K562 (cell line): ENCODE data around the gene OR51V1. TPM values are rescaled to one million over a fixed set of nuclear protein-coding genes. Genes with fewer than 3 reads are reported as not detected.

Experiments used
- ATAC-seq: fragments of 200-7000 bp; cut with Tn5 transposase; 3 replicates; pipeline ENCODE4 v1.9.1; 2020; ENCODE audit warnings: moderate library complexity
- BruUV-seq: library from RNA; stranded (reverse); fragments of 400-500 nt; replicated peaks from 2 replicates; lab custom pipeline; 2021; lab: Mats Ljungman, UMichigan
- CTCF ChIA-PET: fragments of 300-600 bp; formaldehyde crosslinking; extraction: SDS; loops from one replicate; lab custom pipeline; 2021; ENCODE audit warnings: low intra/inter-chr PET ratio; lab: Yijun Ruan, JAX
- POLR2A ChIA-PET: fragments of 300-600, 350-650 bp; sonication (Branson Sonifier 250); formaldehyde crosslinking; extraction: SDS; loops from one replicate; lab custom pipeline; 2021; ENCODE audit warnings: antibody characterized with exemption, inconsistent platforms; lab: Yijun Ruan, JAX
- DNase-seq, 4 experiments: peaks; one replicate each; pipeline versions ENCODE4 v3.0.0 to v3.0.0-alpha.2; 2011 to 2018; ENCODE audit warnings: low spot score in 3 of 4, mixed read lengths in 3 of 4; ENCODE audit errors: extremely low read depth in 1 of 4
- FAIRE-seq: peaks from 2 replicates; lab custom pipeline; 2011; peaks lifted over from hg19 to GRCh38; lab: Jason Lieb, UNC
- H2AFZ ChIP-seq: 2 replicates; pipeline ENCODE4 v1.6.0; 2011; ENCODE audit warnings: low read depth, low read length, control low read depth, inconsistent platforms
- H3K27ac ChIP-seq: fragments of 200-600 bp; 3 replicates; pipeline ENCODE4 v1.8.0; 2011; ENCODE audit warnings: low read depth, mild to moderate bottlenecking, control low read depth, inconsistent platforms, low read length, moderate library complexity, mixed read lengths; ENCODE audit errors: extremely low read depth
- H3K27me3 ChIP-seq, 2 experiments: fragments of 300-600 bp in 1 of 2; 2 replicates in 1 of 2; 3 replicates in 1 of 2; pipeline versions ENCODE4 v1.6.0 to v1.8.0; 2011; ENCODE audit warnings: inconsistent platforms in 2 of 2, low read length in 2 of 2, mild to moderate bottlenecking in 1 of 2, mixed read lengths in 1 of 2, moderate library complexity in 1 of 2; ENCODE audit not compliant: control insufficient read depth in 2 of 2, insufficient read depth in 2 of 2
- H3K36me3 ChIP-seq: fragments of 300-600 bp; 3 replicates; pipeline ENCODE4 v1.8.0; 2011; ENCODE audit warnings: mild to moderate bottlenecking, low read length, inconsistent platforms; ENCODE audit not compliant: control insufficient read depth, insufficient read depth
- H3K4me1 ChIP-seq, 2 experiments: fragments of 200-600 bp in 1 of 2; replicated peaks in 1 of 2; 2 replicates in 1 of 2; 3 replicates in 1 of 2; pipeline versions ENCODE4 v1.5.1 to v1.8.0; 2011; ENCODE audit warnings: inconsistent platforms in 2 of 2, low read length in 2 of 2, mild to moderate bottlenecking in 1 of 2, mixed read lengths in 1 of 2, moderate library complexity in 1 of 2; ENCODE audit not compliant: control insufficient read depth in 2 of 2, insufficient read depth in 2 of 2
- H3K4me2 ChIP-seq: 2 replicates; pipeline ENCODE4 v1.6.1; 2011; ENCODE audit warnings: low read length, control low read depth, inconsistent platforms, mixed read lengths; ENCODE audit not compliant: insufficient read depth
- H3K4me3 ChIP-seq: fragments of 200-600 bp; sonication (generic), shearing (Covaris generic); 2 replicates; pipeline ENCODE4 v1.5.1; 2016; ENCODE audit warnings: control low read depth, inconsistent platforms
- H3K79me2 ChIP-seq: fragments of 200-600 bp; 3 replicates; pipeline ENCODE4 v1.8.0; 2011; ENCODE audit warnings: low read length, inconsistent platforms; ENCODE audit not compliant: control insufficient read depth, insufficient read depth
- H3K9ac ChIP-seq, 2 experiments: 2 replicates each; pipeline versions ENCODE4 v1.6.0 to v1.6.1; 2011; ENCODE audit warnings: low read depth in 2 of 2, low read length in 2 of 2, control low read depth in 1 of 2, inconsistent platforms in 1 of 2, mild to moderate bottlenecking in 1 of 2, mixed read lengths in 1 of 2; ENCODE audit not compliant: insufficient read depth in 1 of 2
- H3K9me1 ChIP-seq: one replicate; pipeline ENCODE4 v1.6.0; 2011; ENCODE audit warnings: inconsistent platforms, mild to moderate bottlenecking, low read length, moderate library complexity; ENCODE audit not compliant: control insufficient read depth, insufficient read depth
- H3K9me3 ChIP-seq: replicated peaks from 2 replicates; pipeline ENCODE4 v1.5.1; 2011; ENCODE audit warnings: low read depth, low read length, inconsistent platforms; ENCODE audit not compliant: control insufficient read depth, insufficient read depth
- H4K20me1 ChIP-seq: replicated peaks from 2 replicates; pipeline ENCODE4 v1.6.1; 2011; ENCODE audit warnings: low read length, inconsistent platforms, mixed read lengths; ENCODE audit not compliant: control insufficient read depth, insufficient read depth
- DEAF1 ChIP-seq: fragments of 450-650 bp; formaldehyde crosslinking; IDR thresholded peaks from 2 replicates; pipeline ENCODE4 v1.4.0; 2020; ENCODE audit warnings: mild to moderate bottlenecking, moderate library complexity
- E2F5 ChIP-seq: sonication (generic); formaldehyde crosslinking; IDR thresholded peaks from 2 replicates; pipeline ENCODE4 v1.8.0; 2022; ENCODE audit warnings: mild to moderate bottlenecking, missing genetic modification reagents
- FOXA1 ChIP-seq: fragments of 450-650 bp; IDR thresholded peaks from 2 replicates; pipeline ENCODE4 v1.6.1; 2016; ENCODE audit warnings: mild to moderate bottlenecking, borderline replicate concordance
- HDAC1 ChIP-seq, 2 experiments: fragments of 450-650 bp; IDR thresholded peaks; 2 replicates each; pipeline ENCODE4 v1.6.1; 2016 to 2017; ENCODE audit warnings: inconsistent platforms in 1 of 2, mild to moderate bottlenecking in 1 of 2, moderate library complexity in 1 of 2
- JUN ChIP-seq, 2 experiments: sonication (generic) in 1 of 2; formaldehyde crosslinking in 1 of 2; IDR thresholded peaks; 2 replicates each; pipeline versions ENCODE4 v1.6.1 to v1.8.0; 2012 to 2022; ENCODE audit warnings: borderline replicate concordance in 2 of 2, mild to moderate bottlenecking in 2 of 2, improper control_type of control experiment in 1 of 2, low read depth in 1 of 2, low read length in 1 of 2, missing genetic modification reagents in 1 of 2
- LCOR ChIP-seq: sonication (generic); formaldehyde crosslinking; IDR thresholded peaks from 2 replicates; pipeline ENCODE4 v1.8.0; 2022; ENCODE audit warnings: mild to moderate bottlenecking, missing genetic modification reagents
- NBN ChIP-seq: fragments of 450-650 bp; IDR thresholded peaks from 2 replicates; pipeline ENCODE4 v1.6.1; 2016; ENCODE audit warnings: low read depth, mild to moderate bottlenecking
- NFE2L1 ChIP-seq: fragments of 450-650 bp; IDR thresholded peaks from 2 replicates; pipeline ENCODE4 v1.6.1; 2016; ENCODE audit warnings: missing genetic modification characterization, low read depth, mild to moderate bottlenecking, missing compliant biosample characterization, moderate library complexity, borderline replicate concordance
- POLR3G ChIP-seq: IDR thresholded peaks from 2 replicates; pipeline ENCODE4 v1.6.1; 2011; ENCODE audit not compliant: insufficient read length, insufficient replicate concordance; ENCODE audit errors: extremely low read depth
- PREB ChIP-seq: sonication (generic); formaldehyde crosslinking; IDR thresholded peaks from 2 replicates; pipeline ENCODE4 v1.8.1; 2023; ENCODE audit warnings: mild to moderate bottlenecking, missing genetic modification reagents
- PRPF4 ChIP-seq: fragments of 200-400 bp; formaldehyde crosslinking; IDR thresholded peaks from one replicate; pipeline ENCODE4 v1.6.1; 2017; ENCODE audit warnings: low read length, low read depth, mild to moderate bottlenecking; ENCODE audit not compliant: insufficient read depth, poor library complexity, severe bottlenecking
- RBBP5 ChIP-seq: fragments of 200-600 bp; sonication (generic); IDR thresholded peaks from 2 replicates; pipeline ENCODE4 v1.6.1; 2012; ENCODE audit warnings: borderline replicate concordance, mild to moderate bottlenecking, low read length, control low read depth, inconsistent platforms; ENCODE audit not compliant: insufficient read depth, poor library complexity, severe bottlenecking
- TAL1 ChIP-seq: fragments of 450-650 bp; IDR thresholded peaks from 2 replicates; pipeline ENCODE4 v1.6.1; 2016; ENCODE audit warnings: mild to moderate bottlenecking
- YY1 ChIP-seq, 3 experiments: IDR thresholded peaks; 2 replicates each; pipeline ENCODE4 v1.6.1; 2011; ENCODE audit warnings: low read length in 2 of 3, mild to moderate bottlenecking in 2 of 3, moderate library complexity in 2 of 3, borderline replicate concordance in 1 of 3, control low read depth in 1 of 3, low read depth in 1 of 3; ENCODE audit not compliant: insufficient read depth in 3 of 3, insufficient replicate concordance in 2 of 3, control insufficient read depth in 1 of 3, insufficient read length in 1 of 3; ENCODE audit errors: extremely low read depth in 1 of 3
- ZEB2 ChIP-seq: fragments of 450-650 bp; IDR thresholded peaks from 2 replicates; pipeline ENCODE4 v1.6.1; 2016
- ZNF253 ChIP-seq: fragments of 250-450 bp; sonication (Bioruptor Pico); conservative IDR thresholded peaks from 2 replicates; pipeline ENCODE4 v1.6.1; 2021; ENCODE audit warnings: mild to moderate bottlenecking
- ZNF707 ChIP-seq: fragments of 250-450 bp; sonication (Bioruptor Pico); conservative IDR thresholded peaks from 2 replicates; pipeline ENCODE4 v1.8.0; 2022; ENCODE audit warnings: inconsistent platforms, mild to moderate bottlenecking, moderate library complexity
- ZNF764 ChIP-seq: fragments of 250-450 bp; sonication (Bioruptor Pico); IDR thresholded peaks from 2 replicates; pipeline ENCODE4 v1.4.0; 2020; ENCODE audit warnings: low read depth, mild to moderate bottlenecking, moderate library complexity
- in situ Hi-C: fragments of 300-500 bp; cut with MboI; formaldehyde crosslinking; loops from 4 replicates; pipeline ENCODE4 v1.15.0; 2018; ENCODE audit warnings: inconsistent platforms, mixed read lengths
- intact Hi-C: fragments of 100-400 bp; cut with micrococcal nuclease; formaldehyde crosslinking; loops from 2 replicates; pipeline ENCODE4 v1.14.2; 2022
- polyA plus RNA-seq, 8 experiments: library from polyadenylated mRNA; depleted of rRNA in 4 of 8; stranded (reverse) in 5 of 8; unstranded in 3 of 8; fragments of >200 nt; fragmentation: Nextera tagmentation in 2 of 8; fragmentation: Illumina TruSeq in 1 of 8; extraction: Ambion mirVana in 2 of 8; extraction: Trizol in 1 of 8; gene quantifications; 2 replicates each; pipeline versions ENCODE4 v1.2.1 to v1.2.3, GENCODE V29; 2011 to 2014; ENCODE audit warnings: inconsistent platforms in 1 of 8, missing spikeins in 1 of 8
- total RNA-seq, 7 experiments: library from RNA; depleted of rRNA in 6 of 7; stranded (reverse); fragments of >200 nt in 6 of 7; fragmentation: Illumina TruSeq in 2 of 7; extraction: Trizol in 2 of 7; gene quantifications; 2 replicates each; pipeline versions ENCODE4 v1.2.1 to v1.2.3, GENCODE V29; 2011 to 2021; ENCODE audit warnings: low replicate concordance in 1 of 7

OR51V1 gene
- total and polyA plus RNA-seq, 9 of the 15 experiments (the other 6 are each of a cell fraction or from before 2014, with no cell fraction given): not detected

- TF ChIP-seq ZNF707 (CRISPR knock-in tag) (no peak), ZNF253 (no peak), PREB (no peak), ZNF764 (CRISPR knock-in tag) (no peak), LCOR (CRISPR knock-in tag) (no peak), E2F5 (CRISPR knock-in tag) (no peak), ZEB2 (no peak)
Observed at GRCh38 chr11:5203366-5203765, 2.9 kb upstream of the OR51V1 start (continued).

- no peak overlapping the region for H3K4me2 ChIP-seq
- no peak overlapping the region for H3K4me3 ChIP-seq
- H3K9ac ChIP-seq: no peak overlapping the region
- no peak for DNase-seq
- ATAC-seq: no peak
- ChIA-PET POLR2A (interaction anchor here (1.2 kb wide), 1 partner anchor 91 kb away, joined by 3 read pairs; no protein-coding TSS in a partner anchor), CTCF (no interaction called here)
- intact Hi-C loops: no loop called here
- no peaks in the 10 kb centered on the region for H3K27me3 ChIP-seq
- peak overlapping the region; percentile 50; the same call in 1 of the 2 replicates for H2AFZ ChIP-seq
- no TSS peak for BruUV-seq
- no peak overlapping the region for H3K27ac ChIP-seq
- H3K9me1 ChIP-seq: no peaks in the 10 kb centered on the region
- in situ Hi-C loops: no loop called here
- no peaks in the 10 kb centered on the region for H4K20me1 ChIP-seq
- no peaks in the 10 kb centered on the region for H3K36me3 ChIP-seq
- no peak for FAIRE-seq
- peaks cover 6 to 18% of the 10 kb centered on the region in 2 experiments; a peak in 4 of 5 replicates for H3K4me1 ChIP-seq
- H3K9me3 ChIP-seq: no peaks in the 10 kb centered on the region
- no peaks in the 10 kb centered on the region for H3K79me2 ChIP-seq
- TF ChIP-seq YY1 (IDR thresholded peaks at IDR 0.05; ENCODE audit: borderline replicate concordance in 1 of 3, control insufficient read depth in 1 of 3, extremely low read depth in 1 of 3, insufficient read depth in 3 of 3, insufficient read length in 1 of 3, insufficient replicate concordance in 2 of 3, low read depth in 1 of 3, low read length in 2 of 3): no peak
- 0 out of 2 replicates have a peak, but pooled peaks have one; percentile 14 for TF ChIP-seq TAL1
- TF ChIP-seq NFE2L1 (tag): no peak
- TF ChIP-seq NBN: no peak
- TF ChIP-seq HDAC1 (IDR thresholded peaks at IDR 0.05): no peak
- no peak for TF ChIP-seq JUN (IDR thresholded peaks at IDR 0.05; ENCODE audit: borderline replicate concordance, low read depth, low read length)
- TF ChIP-seq JUN (CRISPR knock-in tag; IDR thresholded peaks at IDR 0.05; ENCODE audit: borderline replicate concordance): no peak
- no peak for TF ChIP-seq FOXA1
- TF ChIP-seq RBBP5: no peak
- TF ChIP-seq DEAF1: no peak
- TF ChIP-seq PRPF4: no peak
- no peak for TF ChIP-seq POLR3G
Observed at GRCh38 chr11:5198285-5198684, 2.2 kb downstream of the OR51V1 start.
